ENCODE results near the gene KLHDC2. TPM values are rescaled to one million over a fixed set of nuclear protein-coding genes. Genes with fewer than 3 reads are reported as not detected.

Gene KLHDC2
- total and polyA plus RNA-seq, 2 donors (not counting 3 experiments of a cell fraction or from before 2014, with no cell fraction given) = 25.2 to 29.2 TPM

DNA sequence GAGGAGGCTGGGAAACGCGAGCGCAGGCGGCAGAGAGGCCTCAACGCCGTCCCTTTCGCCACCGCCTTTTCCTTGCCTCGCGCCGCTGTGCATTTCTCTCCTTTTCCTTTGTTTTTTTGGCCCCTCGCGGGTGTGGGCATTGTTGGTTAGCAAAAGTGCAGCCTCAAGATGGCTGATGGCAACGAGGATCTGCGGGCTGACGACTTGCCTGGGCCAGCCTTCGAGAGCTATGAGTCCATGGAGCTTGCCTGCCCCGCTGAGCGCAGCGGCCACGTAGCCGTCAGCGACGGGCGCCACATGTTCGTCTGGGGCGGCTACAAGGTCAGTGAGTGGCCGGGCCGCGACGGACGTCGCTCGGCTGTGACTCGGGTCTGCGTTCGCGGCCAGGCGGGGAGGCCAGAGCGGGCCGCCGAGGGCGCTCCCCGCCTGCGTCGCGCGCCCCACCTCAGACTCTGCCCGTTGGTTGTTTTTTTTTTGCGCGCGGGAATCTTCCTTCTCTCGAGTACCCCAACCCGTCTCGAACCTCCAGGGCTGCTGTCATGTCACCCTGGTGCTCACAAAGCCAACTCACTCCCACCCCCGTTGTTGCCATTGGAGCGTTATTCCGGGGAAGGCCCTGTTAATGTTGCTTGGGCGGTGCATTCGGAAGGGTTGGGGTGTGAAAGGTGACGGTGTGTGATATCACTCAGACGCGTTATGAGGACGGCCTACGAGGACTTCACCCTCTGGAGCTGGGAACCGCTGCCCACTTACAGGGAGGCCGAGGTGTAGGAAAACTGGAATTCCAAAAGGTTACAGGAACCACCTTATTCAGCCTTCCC lies 558 bp downstream of the KLHDC2 start:
- Histone ChIP-seq H3K79me2 (ENCODE audit: control insufficient read depth, insufficient read depth, low read length) (peaks cover 10% of the 10 kb centered on the region), H3K4me3 (replicated peaks in 1 of 3; ENCODE audit: insufficient read depth in 1 of 3, low read depth in 1 of 3, low read length in 3 of 3) (peak overlapping the region; percentile 50 to 86 (median 69)), H3K4me2 (ENCODE audit: insufficient read depth, low read length) (peak overlapping the region; percentile 82), H2AFZ (ENCODE audit: low read depth, low read length) (peak overlapping the region; percentile 30), H3K36me3 (ENCODE audit: control insufficient read depth in 2 of 2, extremely low read depth in 1 of 2, insufficient read depth in 2 of 2, low read length in 2 of 2) (no peaks in the 10 kb centered on the region), H3K27ac (ENCODE audit: insufficient read depth, low read depth, low read length) (peak overlapping the region; percentile 86), H3K9me1 (replicated peaks; ENCODE audit: control insufficient read depth, extremely low read depth, insufficient read depth, low read length) (no peaks in the 10 kb centered on the region), H3K9me3 (replicated peaks; ENCODE audit: control insufficient read depth, insufficient read depth, low read length) (no peaks in the 10 kb centered on the region), H3K27me3 (ENCODE audit: control insufficient read depth in 2 of 2, insufficient read depth in 2 of 2, low read length in 2 of 2) (no peaks in the 10 kb centered on the region), H3K4me1 (ENCODE audit: control insufficient read depth, extremely low read depth, insufficient read depth, low read length) (peaks cover 16% of the 10 kb centered on the region), H3K9ac (replicated peaks; ENCODE audit: extremely low read depth, insufficient read depth, low read length) (peak overlapping the region; percentile 91), H4K20me1 (replicated peaks; ENCODE audit: control insufficient read depth, extremely low read depth, insufficient read depth, low read length) (no peaks in the 10 kb centered on the region)
- FAIRE-seq (peak; percentile 75), DNase-seq (ENCODE audit: low read depth, low spot score) (peak; percentile 72)
- intact Hi-C loops (cut with micrococcal nuclease) (loop anchor here (1.0 to 5.0 kb wide), 2 partner anchors 134 to 764 kb away; partner anchors contain the start of gene MAP4K5), dilution Hi-C loops (cut with MboI; ENCODE audit: extremely low pct_ligation_motif_present, low sequenced_read_pairs) (no loop called here)
- no TSS peak for BruUV-seq (replicated peaks)
- ChIA-PET POLR2A (interaction anchor here (0.6 to 2.4 kb wide), 7 partner anchors 37 to 351 kb away, joined by 3 to 12 read pairs (median 3); partner anchors contain the start of genes MGAT2, RPL36AL and RPS29), CTCF (interaction anchor here (1.0 to 3.6 kb wide), 8 partner anchors 15 to 309 kb away, joined by 3 to 49 read pairs (median 8); partner anchors contain the start of genes DNAAF2, MGAT2, NEMF and RPL36AL)
- TF ChIP-seq FOS (IDR thresholded peaks at IDR 0.05; ENCODE audit: borderline replicate concordance, insufficient read depth, low read length) (no peak), MYC (IDR thresholded peaks at IDR 0.05; ENCODE audit: low read depth, low read length) (no peak), GATA2 (IDR thresholded peaks at IDR 0.05; ENCODE audit: insufficient read depth, insufficient read length, low read depth, low read length) (no peak), EZH2 (IDR thresholded peaks at IDR 0.05; ENCODE audit: borderline replicate concordance, low read depth, low read length, severe bottlenecking) (no peak), POLR2A (IDR thresholded peaks at IDR 0.05; ENCODE audit: low read depth, low read length) (peak; percentile 50), POLR2AphosphoS5 (IDR thresholded peaks at IDR 0.05; ENCODE audit: insufficient read depth, low read depth, low read length) (peak; percentile 44), JUN (IDR thresholded peaks at IDR 0.05; ENCODE audit: borderline replicate concordance, insufficient read depth, insufficient read length, low read depth) (no peak)
- TF ChIP-seq, protein P1, sequence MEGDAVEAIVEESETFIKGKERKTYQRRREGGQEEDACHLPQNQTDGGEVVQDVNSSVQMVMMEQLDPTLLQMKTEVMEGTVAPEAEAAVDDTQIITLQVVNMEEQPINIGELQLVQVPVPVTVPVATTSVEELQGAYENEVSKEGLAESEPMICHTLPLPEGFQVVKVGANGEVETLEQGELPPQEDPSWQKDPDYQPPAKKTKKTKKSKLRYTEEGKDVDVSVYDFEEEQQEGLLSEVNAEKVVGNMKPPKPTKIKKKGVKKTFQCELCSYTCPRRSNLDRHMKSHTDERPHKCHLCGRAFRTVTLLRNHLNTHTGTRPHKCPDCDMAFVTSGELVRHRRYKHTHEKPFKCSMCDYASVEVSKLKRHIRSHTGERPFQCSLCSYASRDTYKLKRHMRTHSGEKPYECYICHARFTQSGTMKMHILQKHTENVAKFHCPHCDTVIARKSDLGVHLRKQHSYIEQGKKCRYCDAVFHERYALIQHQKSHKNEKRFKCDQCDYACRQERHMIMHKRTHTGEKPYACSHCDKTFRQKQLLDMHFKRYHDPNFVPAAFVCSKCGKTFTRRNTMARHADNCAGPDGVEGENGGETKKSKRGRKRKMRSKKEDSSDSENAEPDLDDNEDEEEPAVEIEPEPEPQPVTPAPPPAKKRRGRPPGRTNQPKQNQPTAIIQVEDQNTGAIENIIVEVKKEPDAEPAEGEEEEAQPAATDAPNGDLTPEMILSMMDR (IDR thresholded peaks at IDR 0.05; ENCODE audit: extremely low read depth in 1 of 2, insufficient read depth in 1 of 2, low read depth in 1 of 2, low read length in 2 of 2) = no peak
- TF ChIP-seq, protein P2, sequence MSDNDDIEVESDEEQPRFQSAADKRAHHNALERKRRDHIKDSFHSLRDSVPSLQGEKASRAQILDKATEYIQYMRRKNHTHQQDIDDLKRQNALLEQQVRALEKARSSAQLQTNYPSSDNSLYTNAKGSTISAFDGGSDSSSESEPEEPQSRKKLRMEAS (IDR thresholded peaks at IDR 0.05; ENCODE audit: insufficient read depth, insufficient read length) = no peak

Data from endothelial cell of umbilical vein (primary cell).